ENCODE measurements around the gene TBC1D10B.
"Not testable (repeated sequence)": the region's sequence is repeated elsewhere in the genome, so short reads cannot be mapped to it uniquely, and the experiment has no call there.

Gene TBC1D10B

DNA sequence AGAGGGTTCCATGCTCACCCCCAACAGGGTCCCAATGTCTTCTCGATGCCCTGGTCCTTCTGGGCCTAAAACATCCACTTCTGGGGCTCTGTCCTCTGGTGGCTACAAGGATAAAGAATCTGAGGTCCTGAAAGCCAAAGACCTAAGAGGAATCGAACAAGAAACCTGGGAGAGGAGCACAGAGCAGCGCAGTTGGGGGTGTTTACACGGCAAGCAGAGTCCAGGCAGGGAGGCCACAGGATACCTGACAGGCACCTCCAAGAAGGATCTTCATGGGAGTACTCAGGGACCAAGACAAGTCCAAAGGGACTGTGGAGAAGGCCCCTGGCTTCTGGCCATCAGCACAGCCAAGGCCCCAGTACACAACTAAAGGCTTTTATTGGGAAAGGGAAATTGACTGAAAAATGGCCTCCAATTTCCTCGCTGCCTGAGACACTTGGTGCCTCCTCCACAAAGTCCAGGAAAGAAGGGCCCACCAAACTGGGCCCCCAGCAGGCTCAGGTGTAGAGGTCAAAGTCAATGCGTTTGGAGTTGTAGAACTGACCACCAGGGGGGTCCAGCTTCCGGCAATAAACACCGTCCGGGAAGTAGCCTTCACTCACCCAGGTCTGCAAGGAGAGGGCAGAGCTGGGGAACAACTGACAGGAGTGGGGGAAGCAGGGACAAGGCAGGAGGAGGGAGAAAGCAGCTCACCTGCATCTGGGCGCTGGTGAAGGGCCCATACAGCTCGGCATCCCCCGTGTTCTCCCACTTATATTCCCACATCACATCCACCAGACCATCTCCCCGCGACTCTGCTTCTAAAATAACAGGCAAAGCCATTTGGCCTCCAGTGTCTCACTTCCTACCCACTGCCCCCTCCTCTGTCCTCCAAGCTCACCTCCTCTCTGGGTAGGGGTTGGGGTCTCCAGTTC, 17.5 kb downstream of the TBC1D10B start:
- Histone ChIP-seq H3K27ac (ENCODE audit: low read depth, low read length, severe bottlenecking) (no peak overlapping the region), H3K4me1 (ENCODE audit: control insufficient read depth, insufficient read depth, low read length, poor library complexity, severe bottlenecking) (peaks cover 13% of the 10 kb centered on the region), H3K36me3 (ENCODE audit: control insufficient read depth, insufficient read depth, low read length) (peaks cover 65% of the 10 kb centered on the region), H3K9me3 (ENCODE audit: control insufficient read depth, low read length) (no peaks in the 10 kb centered on the region), H3K4me3 (ENCODE audit: extremely low read depth, insufficient read depth, low read length, poor library complexity, severe bottlenecking) (no peak overlapping the region)
- WGBS, 2 experiments (ENCODE audit: insufficient coverage in 2 of 2): 95% methylated on average over 7 to 11 of the region's 14 CpGs

- WGBS, 2 experiments (ENCODE audit: insufficient coverage in 2 of 2): 95 to 98% methylated on average over 10 to 11 of the region's 11 CpGs
- no peaks in the 10 kb centered on the region for H3K9me3 ChIP-seq (ENCODE audit: control insufficient read depth, low read length)
- peaks cover 13% of the 10 kb centered on the region for H3K4me1 ChIP-seq (ENCODE audit: control insufficient read depth, insufficient read depth, low read length, poor library complexity, severe bottlenecking)
- no peak overlapping the region for H3K4me3 ChIP-seq (ENCODE audit: extremely low read depth, insufficient read depth, low read length, poor library complexity, severe bottlenecking)
- peaks cover 56% of the 10 kb centered on the region for H3K36me3 ChIP-seq (ENCODE audit: control insufficient read depth, insufficient read depth, low read length)
- H3K27ac ChIP-seq (ENCODE audit: low read depth, low read length, severe bottlenecking): no peak overlapping the region
Measured at GRCh38 chr16:30351586-30352419, 18.5 kb downstream of the TBC1D10B start.

DNA sequence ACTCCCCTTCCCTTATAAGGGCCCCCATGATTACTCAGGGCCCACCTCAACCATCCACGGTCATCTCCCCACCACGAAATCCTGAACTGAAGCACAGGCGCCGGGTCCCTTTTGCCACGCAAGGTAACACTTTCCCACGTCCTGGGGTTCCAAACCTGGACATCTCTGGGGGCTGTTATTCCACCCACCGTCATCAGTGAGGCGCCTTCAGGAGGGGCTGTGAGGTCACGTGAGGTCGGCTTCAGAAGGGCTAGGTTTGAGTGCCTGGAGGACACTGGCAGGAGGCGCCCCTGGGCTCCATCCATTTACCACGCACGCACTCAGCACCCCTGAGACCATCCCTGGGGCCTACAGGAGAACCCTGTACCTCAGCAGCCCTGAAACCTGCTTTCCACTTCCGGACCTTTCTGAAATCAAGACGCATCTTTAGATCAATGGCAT, 19.3 kb downstream of the TBC1D10B start:
- Histone ChIP-seq H3K36me3 (ENCODE audit: control insufficient read depth, insufficient read depth, low read length) (peaks cover 50% of the 10 kb centered on the region), H3K4me3 (ENCODE audit: extremely low read depth, insufficient read depth, low read length, poor library complexity, severe bottlenecking) (no peak overlapping the region), H3K9me3 (ENCODE audit: control insufficient read depth, low read length) (no peaks in the 10 kb centered on the region), H3K4me1 (ENCODE audit: control insufficient read depth, insufficient read depth, low read length, poor library complexity, severe bottlenecking) (peaks cover 6% of the 10 kb centered on the region), H3K27ac (ENCODE audit: low read depth, low read length, severe bottlenecking) (no peak overlapping the region)
- WGBS, 2 experiments (ENCODE audit: insufficient coverage in 2 of 2): 95 to 98% methylated on average over 15 of the region's 15 CpGs

- H3K4me1 ChIP-seq (ENCODE audit: control insufficient read depth, insufficient read depth, low read length, poor library complexity, severe bottlenecking): no peaks in the 10 kb centered on the region
- H3K4me3 ChIP-seq (ENCODE audit: extremely low read depth, insufficient read depth, low read length, poor library complexity, severe bottlenecking): no peak overlapping the region
- H3K9me3 ChIP-seq (ENCODE audit: control insufficient read depth, low read length): no peaks in the 10 kb centered on the region
- WGBS, 2 experiments (ENCODE audit: insufficient coverage in 2 of 2): 92 to 93% methylated on average over 1 to 3 of the region's 3 CpGs
- no peak overlapping the region for H3K27ac ChIP-seq (ENCODE audit: low read depth, low read length, severe bottlenecking)
- H3K36me3 ChIP-seq (ENCODE audit: control insufficient read depth, insufficient read depth, low read length): peaks cover 50% of the 10 kb centered on the region
Measured at GRCh38 chr16:30350134-30350871, 20.0 kb downstream of the TBC1D10B start.

- Histone ChIP-seq H3K27ac (ENCODE audit: low read depth, low read length, severe bottlenecking) (no peak overlapping the region), H3K4me1 (ENCODE audit: control insufficient read depth, insufficient read depth, low read length, poor library complexity, severe bottlenecking) (no peaks in the 10 kb centered on the region), H3K9me3 (ENCODE audit: control insufficient read depth, low read length) (no peaks in the 10 kb centered on the region), H3K4me3 (ENCODE audit: extremely low read depth, insufficient read depth, low read length, poor library complexity, severe bottlenecking) (no peak overlapping the region), H3K36me3 (ENCODE audit: control insufficient read depth, insufficient read depth, low read length) (peaks cover 50% of the 10 kb centered on the region)
- 100% methylated on average over 2 of the region's 3 CpGs for WGBS, 2 experiments (ENCODE audit: insufficient coverage in 2 of 2)
Measured at GRCh38 chr16:30349675-30350074, 20.6 kb downstream of the TBC1D10B start.

- no peaks in the 10 kb centered on the region for H3K9me3 ChIP-seq (ENCODE audit: control insufficient read depth, low read length)
- H3K4me1 ChIP-seq (ENCODE audit: control insufficient read depth, insufficient read depth, low read length, poor library complexity, severe bottlenecking): no peaks in the 10 kb centered on the region
- H3K4me3 ChIP-seq (ENCODE audit: extremely low read depth, insufficient read depth, low read length, poor library complexity, severe bottlenecking): no peak overlapping the region
- no peak overlapping the region for H3K27ac ChIP-seq (ENCODE audit: low read depth, low read length, severe bottlenecking)
- 97 to 100% methylated on average over 2 to 3 of the region's 7 CpGs for WGBS, 2 experiments (ENCODE audit: insufficient coverage in 2 of 2)
- H3K36me3 ChIP-seq (ENCODE audit: control insufficient read depth, insufficient read depth, low read length): peaks cover 47% of the 10 kb centered on the region
Measured at GRCh38 chr16:30348929-30349328, 21.4 kb downstream of the TBC1D10B start.

GRCh38 chr16:30348113-30348512, 22.2 kb downstream of the TBC1D10B start:
- Histone ChIP-seq H3K9me3 (ENCODE audit: control insufficient read depth, low read length) (no peaks in the 10 kb centered on the region), H3K27ac (ENCODE audit: low read depth, low read length, severe bottlenecking) (no peak overlapping the region), H3K4me1 (ENCODE audit: control insufficient read depth, insufficient read depth, low read length, poor library complexity, severe bottlenecking) (no peaks in the 10 kb centered on the region), H3K36me3 (ENCODE audit: control insufficient read depth, insufficient read depth, low read length) (peaks cover 39% of the 10 kb centered on the region), H3K4me3 (ENCODE audit: extremely low read depth, insufficient read depth, low read length, poor library complexity, severe bottlenecking) (no peak overlapping the region)
- 94 to 99% methylated on average over 7 to 8 of the region's 8 CpGs for WGBS, 2 experiments (ENCODE audit: insufficient coverage in 2 of 2)

GRCh38 chr16:30346286-30346685, 24.0 kb downstream of the TBC1D10B start:
- H3K9me3 ChIP-seq (ENCODE audit: control insufficient read depth, low read length): no peaks in the 10 kb centered on the region
- no peaks in the 10 kb centered on the region for H3K4me1 ChIP-seq (ENCODE audit: control insufficient read depth, insufficient read depth, low read length, poor library complexity, severe bottlenecking)
- peaks cover 21% of the 10 kb centered on the region for H3K36me3 ChIP-seq (ENCODE audit: control insufficient read depth, insufficient read depth, low read length)
- 93 to 96% methylated on average over 3 of the region's 3 CpGs for WGBS, 2 experiments (ENCODE audit: insufficient coverage in 2 of 2)
- H3K27ac ChIP-seq (ENCODE audit: low read depth, low read length, severe bottlenecking): no peak overlapping the region
- no peak overlapping the region for H3K4me3 ChIP-seq (ENCODE audit: extremely low read depth, insufficient read depth, low read length, poor library complexity, severe bottlenecking)

- 95 to 97% methylated on average over 6 to 7 of the region's 11 CpGs for WGBS, 2 experiments (ENCODE audit: insufficient coverage in 2 of 2)
Measured at GRCh38 chr16:30343491-30343820, 26.8 kb downstream of the TBC1D10B start.

GRCh38 chr16:30342751-30343490, 27.4 kb downstream of the TBC1D10B start:
- no peak overlapping the region for H3K4me3 ChIP-seq (ENCODE audit: extremely low read depth, insufficient read depth, low read length, poor library complexity, severe bottlenecking)
- 95 to 96% methylated on average over 23 to 31 of the region's 32 CpGs for WGBS, 2 experiments (ENCODE audit: insufficient coverage in 2 of 2)
- no peak overlapping the region for H3K27ac ChIP-seq (ENCODE audit: low read depth, low read length, severe bottlenecking)
- H3K36me3 ChIP-seq (ENCODE audit: control insufficient read depth, insufficient read depth, low read length): no peaks in the 10 kb centered on the region
- peaks cover 6% of the 10 kb centered on the region for H3K9me3 ChIP-seq (ENCODE audit: control insufficient read depth, low read length)
- no peaks in the 10 kb centered on the region for H3K4me1 ChIP-seq (ENCODE audit: control insufficient read depth, insufficient read depth, low read length, poor library complexity, severe bottlenecking)

More at GRCh38 chr16:30343491-30343820, 26.8 kb downstream of the TBC1D10B start:
- not testable (repeated sequence) for H3K4me3 ChIP-seq (ENCODE audit: extremely low read depth, insufficient read depth, low read length, poor library complexity, severe bottlenecking); H3K9me3 ChIP-seq (ENCODE audit: control insufficient read depth, low read length); H3K36me3 ChIP-seq (ENCODE audit: control insufficient read depth, insufficient read depth, low read length); H3K27ac ChIP-seq (ENCODE audit: low read depth, low read length, severe bottlenecking); H3K4me1 ChIP-seq (ENCODE audit: control insufficient read depth, insufficient read depth, low read length, poor library complexity, severe bottlenecking)
